ENCODE data around the gene MAP4K5.
"Not testable (repeated sequence)": the region's sequence is repeated elsewhere in the genome, so short reads cannot be mapped to it uniquely, and the experiment has no call there.

MAP4K5 gene

GRCh38 chr14:50531595-50532501, 521 bp downstream of the MAP4K5 start:
- DNase-seq (ENCODE audit: low read depth) = no peak

DNA sequence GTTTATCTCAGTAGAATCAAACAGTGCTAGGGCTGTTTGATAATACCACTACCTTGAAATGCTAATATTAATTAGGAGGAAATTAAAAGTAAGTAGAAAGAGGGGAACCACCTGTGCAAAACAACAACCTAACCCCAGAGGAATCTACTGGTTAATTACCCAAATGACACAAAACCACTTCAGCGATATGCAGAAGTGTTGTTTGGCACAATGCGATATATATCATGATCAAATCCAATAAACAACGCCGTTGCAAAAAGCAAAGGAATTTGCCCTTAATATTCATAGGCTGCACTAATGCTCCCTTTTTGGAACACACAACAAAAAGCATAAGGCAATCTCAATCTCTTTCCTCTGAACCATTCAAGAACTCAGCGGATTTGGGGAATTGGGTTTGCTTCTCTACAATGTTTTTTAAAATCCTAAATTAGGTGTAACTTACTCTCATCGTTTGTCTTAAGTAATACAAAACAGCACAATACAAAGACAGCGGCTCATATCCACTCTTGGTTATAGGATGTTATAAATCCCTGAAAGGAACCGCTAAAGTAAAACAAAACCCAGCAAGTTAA, 1.5 kb downstream of the MAP4K5 start:
- no peak for DNase-seq (ENCODE audit: low read depth)

DNA sequence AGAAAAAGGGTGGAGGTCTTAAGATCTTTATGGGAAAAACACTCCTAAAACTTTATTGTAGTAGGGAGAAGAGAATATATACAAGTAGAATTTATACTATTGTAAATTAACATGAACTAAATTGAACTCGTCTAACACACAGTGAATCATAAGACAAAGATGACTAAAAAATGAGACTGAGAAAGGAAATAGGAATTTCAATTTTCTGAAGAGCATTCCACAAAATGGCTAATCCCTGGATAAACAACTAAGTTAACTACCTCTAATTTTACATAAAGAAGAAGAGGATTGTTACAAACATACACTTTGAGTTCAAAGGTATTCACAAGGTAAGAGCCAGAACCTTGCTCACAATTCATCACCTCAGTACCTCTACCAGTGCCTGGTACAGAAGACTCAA, 2.0 kb downstream of the MAP4K5 start:
- DNase-seq (ENCODE audit: low read depth) = no peak

GRCh38 chr14:50529288-50530179, 2.8 kb downstream of the MAP4K5 start:
- no peak for DNase-seq (ENCODE audit: low read depth)

DNA sequence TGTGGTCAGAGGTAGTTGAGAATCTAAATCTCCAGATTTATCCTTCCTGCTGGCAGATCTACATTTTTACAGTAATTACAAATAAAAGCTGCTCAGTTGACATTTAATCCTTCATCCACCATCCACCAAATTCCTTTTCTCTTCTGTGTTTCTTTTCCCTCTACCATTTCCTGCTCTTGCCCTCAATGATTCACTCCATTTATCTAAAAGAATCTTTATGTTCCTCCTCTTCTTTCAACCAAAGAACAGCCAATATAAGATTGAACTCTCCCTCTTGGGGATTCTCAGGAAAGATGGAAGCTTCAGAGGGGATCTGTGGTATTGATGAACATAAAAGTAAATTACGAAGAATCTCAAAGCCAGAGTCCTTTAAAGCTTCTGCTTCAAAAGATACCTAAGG, 4.4 kb downstream of the MAP4K5 start:
- DNase-seq (ENCODE audit: low read depth) = no peak

DNA sequence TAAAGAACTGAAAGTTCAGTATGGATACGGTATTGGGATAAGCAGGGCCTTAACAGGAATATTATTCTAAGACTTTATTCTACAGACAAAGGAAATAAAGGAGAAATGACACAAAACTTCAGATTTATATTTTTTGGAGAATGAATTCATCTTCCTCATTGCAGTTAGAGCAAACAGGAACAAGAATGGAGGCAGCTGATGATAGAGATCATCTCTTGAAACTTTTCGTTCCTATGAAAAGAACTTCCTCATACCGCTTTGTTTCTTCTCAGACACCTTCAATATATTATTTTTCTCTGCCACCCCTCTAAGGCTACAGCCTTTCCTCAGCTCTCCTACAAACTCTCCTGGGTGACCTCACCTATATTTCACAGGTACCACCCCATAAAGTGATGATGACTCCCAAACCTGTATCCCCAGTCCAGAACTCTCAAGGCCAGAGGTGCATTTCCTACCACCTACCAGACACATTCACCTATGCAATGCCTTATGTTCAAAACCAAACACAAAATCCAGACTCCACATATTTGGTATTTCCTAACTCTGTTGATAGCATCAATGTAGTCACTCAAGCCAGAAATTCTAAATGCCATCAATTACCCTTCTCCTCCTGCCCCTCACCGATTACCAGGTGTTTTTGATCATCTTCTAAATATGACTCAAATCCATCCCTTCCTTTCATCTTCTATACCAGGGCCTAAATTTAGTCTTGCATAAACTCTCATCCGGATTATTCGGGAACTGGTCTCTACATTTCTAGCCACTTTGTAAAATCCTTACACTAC, 7.4 kb downstream of the MAP4K5 start:
- no peak for DNase-seq (ENCODE audit: low read depth)

GRCh38 chr14:50524060-50524459, 8.3 kb downstream of the MAP4K5 start:
- DNase-seq (ENCODE audit: low read depth) = no peak

DNA sequence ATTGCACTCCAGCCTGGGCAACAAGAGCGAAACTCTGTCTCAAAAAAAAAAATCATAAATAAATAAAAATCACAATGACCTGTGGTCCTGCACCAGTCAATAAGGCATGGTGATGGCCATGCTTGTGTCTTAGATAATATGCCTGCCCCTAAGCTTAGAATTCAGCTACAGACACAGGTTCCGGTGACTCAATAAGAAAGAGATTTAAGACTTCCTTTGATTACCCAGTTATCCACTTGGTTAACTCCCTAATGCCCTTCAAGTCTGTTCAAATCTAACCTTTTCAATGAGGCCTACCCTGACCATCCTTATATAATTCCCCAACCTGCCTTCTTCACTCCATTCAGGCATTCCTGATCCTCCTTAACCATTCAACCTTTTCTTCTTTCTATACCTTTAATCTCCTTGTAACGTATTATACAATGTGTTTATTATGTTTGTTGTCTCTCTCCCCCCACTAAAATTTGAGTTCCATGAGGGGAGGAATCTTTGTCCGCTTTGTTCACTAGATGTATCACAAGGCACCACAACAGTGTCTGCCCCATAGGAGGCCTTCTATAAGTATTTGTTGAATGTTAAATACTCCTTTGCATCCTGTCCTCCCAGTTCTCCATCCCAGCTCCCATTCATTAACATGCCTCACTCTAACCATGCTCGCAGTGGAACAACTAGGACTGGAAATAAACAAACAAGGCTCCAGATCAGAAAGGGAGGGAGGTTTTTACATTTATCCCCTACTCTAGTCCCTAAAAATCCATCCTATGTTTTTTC, 8.9 kb downstream of the MAP4K5 start:
- DNase-seq (ENCODE audit: low read depth) = no peak

DNA sequence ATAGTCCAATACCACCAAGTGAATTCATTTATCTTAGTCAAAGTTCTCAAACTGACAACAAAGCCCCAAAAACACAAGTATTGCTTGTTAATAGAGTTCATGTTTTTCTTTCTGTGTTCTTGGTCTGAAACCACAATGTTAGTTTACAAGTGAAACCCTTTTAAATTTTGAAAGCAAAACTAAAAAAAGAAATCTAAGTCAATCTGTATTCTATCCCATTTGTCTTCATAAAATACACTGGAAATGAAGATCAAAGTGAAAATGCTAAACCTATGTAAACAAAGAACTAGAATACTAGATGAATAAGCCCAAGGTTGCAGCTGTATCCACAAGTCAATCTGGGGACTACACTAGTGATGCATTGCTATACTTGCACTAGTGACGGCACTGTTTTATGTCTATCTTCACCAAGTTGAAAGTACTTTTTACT, 10.4 kb downstream of the MAP4K5 start:
- no peak for DNase-seq (ENCODE audit: low read depth)

GRCh38 chr14:50520947-50521815, 11.2 kb downstream of the MAP4K5 start:
- DNase-seq (ENCODE audit: low read depth) = peak; percentile 22

- no peak for DNase-seq (ENCODE audit: low read depth)
Observed at GRCh38 chr14:50516091-50516490, 16.3 kb downstream of the MAP4K5 start.

- no peak for DNase-seq (ENCODE audit: low read depth)
Observed at GRCh38 chr14:50512463-50512862, 19.9 kb downstream of the MAP4K5 start.

- no peak for DNase-seq (ENCODE audit: low read depth)
Observed at GRCh38 chr14:50510157-50510556, 22.2 kb downstream of the MAP4K5 start.

GRCh38 chr14:50507078-50507477, 25.3 kb downstream of the MAP4K5 start:
- DNase-seq (ENCODE audit: low read depth) = not testable (repeated sequence)

DNA sequence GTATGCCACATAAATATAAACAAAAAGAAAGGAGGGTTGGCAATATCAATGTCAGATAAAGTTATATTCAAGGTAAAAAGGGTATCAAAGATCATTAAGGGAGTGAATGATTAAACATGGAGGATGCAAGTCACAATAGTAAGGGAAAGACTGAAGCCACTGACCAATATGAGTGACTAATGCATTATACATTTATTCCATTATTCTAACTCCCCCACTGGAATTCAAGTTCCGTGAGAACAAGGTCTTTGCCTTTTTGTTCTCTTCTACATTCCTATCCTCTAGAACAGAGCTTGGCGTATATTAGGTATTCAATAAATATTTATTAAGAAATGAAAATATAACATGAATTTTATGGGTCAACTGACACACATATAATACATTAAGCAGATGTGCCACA, 30.7 kb downstream of the MAP4K5 start:
- no peak for DNase-seq (ENCODE audit: low read depth)

DNA sequence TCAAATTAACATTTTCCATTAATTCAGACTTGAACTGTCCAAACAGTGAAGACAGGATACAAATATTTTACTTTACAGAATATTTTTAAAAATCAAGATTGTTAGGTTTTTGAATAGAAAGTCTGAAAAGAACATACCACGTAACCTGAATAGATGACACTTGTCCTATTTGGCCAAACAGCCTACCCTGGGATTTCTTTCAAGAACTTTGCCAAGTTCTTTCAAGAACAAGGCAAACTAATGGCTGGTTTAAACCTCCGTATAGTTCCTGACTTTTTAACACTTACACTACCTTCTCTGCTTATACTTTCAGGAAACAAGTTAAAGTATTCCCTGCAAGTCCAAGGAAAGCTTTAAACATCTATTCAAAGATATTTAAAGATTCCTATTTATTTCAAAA, 35.0 kb downstream of the MAP4K5 start:
- no peak for DNase-seq (ENCODE audit: low read depth)

DNA sequence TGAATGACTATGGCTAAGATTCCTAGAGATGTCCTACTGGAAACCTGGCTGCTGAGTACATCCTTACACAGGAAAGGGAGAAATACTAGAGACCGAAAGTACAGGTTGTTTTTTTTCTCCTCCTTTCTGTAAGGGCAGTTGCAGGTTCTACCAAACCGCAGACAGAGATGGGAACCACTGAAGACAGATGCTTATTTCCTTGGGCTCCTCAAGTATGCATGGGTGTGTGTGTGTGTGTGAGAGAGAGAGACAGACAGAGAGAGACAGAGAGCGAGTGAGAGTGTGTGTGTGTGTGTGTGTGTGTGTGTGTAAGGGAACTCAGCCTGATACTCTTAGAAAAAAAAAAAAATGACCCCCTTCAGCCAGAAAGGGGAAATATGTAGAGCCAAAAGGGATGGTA, 42.5 kb downstream of the MAP4K5 start:
- no peak for DNase-seq (ENCODE audit: low read depth)

DNA sequence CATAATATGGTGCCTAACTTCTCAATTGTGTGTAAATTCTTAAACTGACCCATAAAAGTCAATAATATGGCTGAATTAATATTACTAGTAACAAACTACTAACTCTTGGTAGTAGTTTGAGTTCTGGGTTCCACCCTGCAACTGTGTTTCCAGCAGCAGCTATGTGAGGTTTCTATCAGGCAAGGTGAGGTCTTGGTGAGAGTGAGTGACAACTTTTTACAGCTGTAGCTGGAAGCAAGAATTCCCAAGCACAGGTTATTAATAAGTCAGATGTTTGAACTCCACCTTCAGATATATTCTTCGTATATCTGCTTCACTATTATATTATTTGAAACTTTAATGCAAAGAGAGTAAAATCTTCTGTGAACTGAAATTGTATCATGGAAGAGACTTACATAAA, 43.8 kb downstream of the MAP4K5 start:
- DNase-seq (ENCODE audit: low read depth) = no peak

- DNase-seq (ENCODE audit: low read depth) = no peak
Observed at GRCh38 chr14:50479041-50479440, 53.3 kb downstream of the MAP4K5 start.

- no peak for DNase-seq (ENCODE audit: low read depth)
Observed at GRCh38 chr14:50477760-50478159, 54.6 kb downstream of the MAP4K5 start.
